ENCODE data around the gene OCA2.
"Not testable (repeated sequence)": the region's sequence is repeated elsewhere in the genome, so short reads cannot be mapped to it uniquely, and the experiment has no call there.

The OCA2 gene

DNA sequence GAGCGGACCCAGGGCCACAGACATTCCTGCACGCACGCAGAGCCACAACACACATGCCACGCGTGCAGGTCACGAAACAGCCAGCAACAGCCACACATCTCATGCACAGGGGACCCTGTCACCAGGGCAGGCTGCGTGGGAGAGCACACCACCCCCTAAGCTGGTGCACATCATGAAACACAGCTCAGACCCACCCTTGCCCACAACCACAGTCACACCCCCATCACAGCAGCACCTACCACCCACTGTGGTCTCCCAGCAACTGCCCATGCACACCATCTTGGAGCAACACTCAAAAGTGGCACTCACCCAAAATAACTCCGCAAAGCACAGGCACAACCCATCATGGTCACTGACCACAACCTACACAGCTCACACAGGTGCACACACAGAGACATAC, 75.7 kb downstream of the OCA2 start:
- no peak for DNase-seq (ENCODE audit: low spot score)

GRCh38 chr15:28022961-28023360, 76.2 kb downstream of the OCA2 start:
- DNase-seq (ENCODE audit: low spot score), result peak; percentile 37

DNA sequence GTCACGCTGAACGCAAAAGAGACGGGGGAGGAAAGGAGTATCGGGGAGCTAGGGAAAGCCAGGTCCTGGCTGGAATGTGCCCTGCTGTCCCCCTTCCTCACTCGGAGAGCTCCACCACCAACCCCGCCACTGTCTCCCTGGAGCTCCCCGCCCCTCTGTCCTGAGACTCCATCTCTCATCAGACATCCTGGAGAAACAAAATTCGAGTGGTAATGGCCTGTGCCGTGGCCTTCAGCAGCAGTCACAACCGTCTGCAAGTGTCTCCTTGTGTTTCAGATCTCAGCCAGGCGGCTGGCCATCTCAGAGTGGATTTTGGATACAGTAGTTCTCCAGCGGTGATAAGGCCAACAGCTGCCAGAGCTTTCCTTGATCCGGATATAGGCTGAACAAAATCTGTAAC, 76.9 kb downstream of the OCA2 start:
- no peak for DNase-seq (ENCODE audit: low spot score)

GRCh38 chr15:28021281-28022039, 77.7 kb downstream of the OCA2 start:
- peak; percentile 79 for DNase-seq (ENCODE audit: low spot score)

GRCh38 chr15:28020644-28021043, 78.5 kb downstream of the OCA2 start:
- no peak for DNase-seq (ENCODE audit: low spot score)

GRCh38 chr15:28019594-28020309, 79.4 kb downstream of the OCA2 start:
- no peak for DNase-seq (ENCODE audit: low spot score)

DNA sequence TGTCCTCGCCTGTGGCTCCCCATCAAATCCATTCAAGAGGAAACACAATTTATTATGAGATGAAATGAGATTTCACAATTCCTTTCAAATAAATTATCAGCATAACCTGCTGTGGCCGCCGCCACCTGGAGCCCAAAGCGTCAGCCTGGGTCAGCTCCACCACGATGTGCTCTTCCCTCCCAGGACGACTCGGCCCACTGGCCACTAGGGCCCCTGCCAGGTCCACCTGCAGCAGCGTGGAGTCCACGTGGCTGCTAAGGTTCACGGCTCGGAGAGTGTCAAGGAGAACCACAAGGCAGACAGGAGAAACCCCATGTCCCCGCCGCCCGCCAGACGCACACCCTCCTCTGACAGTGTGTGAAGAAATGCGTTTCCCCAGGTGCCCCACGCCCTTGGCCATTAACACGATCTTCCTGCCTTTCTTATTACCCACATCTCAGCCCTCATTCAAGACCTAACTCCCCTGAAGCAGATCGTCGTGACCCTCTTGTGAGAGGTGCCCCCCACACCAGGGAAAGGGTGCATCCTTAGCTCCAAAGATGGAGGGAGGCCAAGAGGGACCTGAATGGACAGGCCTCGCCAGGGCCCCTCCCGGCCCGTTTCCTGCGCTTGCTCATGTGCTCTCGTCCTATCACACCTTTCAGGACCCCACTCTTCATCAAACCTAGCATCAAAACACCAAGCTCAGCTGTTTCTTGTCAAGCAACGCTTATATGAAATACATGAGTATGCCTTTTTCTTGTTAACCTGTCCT, 80.6 kb downstream of the OCA2 start:
- DNase-seq (ENCODE audit: low spot score), result no peak

DNA sequence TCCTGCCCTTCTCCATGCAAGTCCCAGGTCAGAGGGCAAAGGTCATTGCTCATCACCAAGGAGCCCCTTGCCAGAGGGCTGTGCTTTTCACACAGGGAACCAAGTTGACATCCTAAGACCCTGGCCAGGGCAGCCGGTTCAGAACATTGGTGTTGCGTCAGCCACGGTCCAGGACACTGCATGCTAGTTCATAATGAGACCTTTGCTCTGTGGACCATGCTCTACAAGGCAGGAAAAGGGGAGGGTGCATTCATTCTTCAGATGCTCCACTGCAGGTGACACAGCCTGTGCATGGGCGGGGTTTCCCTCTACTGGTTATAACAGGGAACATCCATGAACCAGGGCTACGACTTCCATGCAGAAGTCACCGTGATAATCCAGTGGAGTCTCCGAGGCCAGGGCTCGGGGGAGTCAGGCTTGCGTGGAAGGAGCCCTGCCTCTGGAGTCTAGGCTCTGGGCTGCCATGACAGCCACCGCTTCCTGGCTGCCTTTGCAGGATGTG, 81.6 kb downstream of the OCA2 start:
- DNase-seq (ENCODE audit: low spot score), result peak; percentile 20

- no peak for DNase-seq (ENCODE audit: low spot score)
Observed at GRCh38 chr15:28015855-28016254, 83.3 kb downstream of the OCA2 start.

DNA sequence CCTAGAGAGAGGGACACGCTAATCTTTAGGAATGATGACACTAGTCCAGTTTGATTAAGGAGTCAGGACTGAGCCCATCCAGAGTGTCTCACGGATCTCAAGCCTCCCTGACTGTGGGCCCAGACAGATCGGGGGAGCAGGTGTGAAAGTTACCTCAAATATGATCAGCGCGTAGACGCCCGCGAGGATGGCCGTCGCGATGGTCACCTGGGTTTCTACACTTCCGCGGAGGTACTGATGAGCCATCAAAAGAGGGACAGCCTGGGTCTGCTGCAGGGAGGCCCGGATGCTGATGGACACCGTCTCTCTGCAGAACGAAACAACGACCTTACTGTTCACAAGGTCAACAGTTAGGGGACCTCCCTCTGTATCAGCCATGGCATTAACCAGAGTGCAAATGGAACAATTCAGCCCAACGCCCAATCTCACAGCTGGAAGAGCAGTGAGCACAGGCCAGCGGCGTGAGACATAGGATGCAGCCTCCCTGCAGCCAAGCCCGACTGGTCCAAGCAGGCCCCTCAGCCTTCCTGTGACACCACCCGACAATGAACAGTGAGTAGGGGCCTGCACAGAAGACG, 84.4 kb downstream of the OCA2 start:
- no peak for DNase-seq (ENCODE audit: low spot score)

- DNase-seq (ENCODE audit: low spot score), result no peak
Observed at GRCh38 chr15:28013976-28014375, 85.1 kb downstream of the OCA2 start.

DNA sequence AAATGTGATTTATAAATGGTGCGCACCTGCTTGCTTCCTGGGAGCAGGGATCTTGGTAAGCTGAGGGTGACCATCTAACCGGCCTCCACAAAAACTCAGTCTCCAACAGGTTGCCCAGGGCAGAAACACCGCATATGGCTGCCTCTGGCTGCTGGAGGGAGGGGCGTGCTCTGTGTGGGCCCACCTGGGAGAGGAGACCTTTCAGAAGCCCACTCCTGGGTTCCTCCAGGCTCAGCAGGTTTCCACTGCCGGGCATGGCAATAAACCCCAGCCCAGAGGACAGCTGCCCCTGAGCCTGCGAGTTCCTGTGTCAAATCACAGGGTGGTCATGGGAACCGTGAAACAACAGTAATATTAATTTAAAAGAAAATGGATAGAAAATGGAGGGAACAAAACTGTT, 85.6 kb downstream of the OCA2 start:
- DNase-seq (ENCODE audit: low spot score), result no peak

DNA sequence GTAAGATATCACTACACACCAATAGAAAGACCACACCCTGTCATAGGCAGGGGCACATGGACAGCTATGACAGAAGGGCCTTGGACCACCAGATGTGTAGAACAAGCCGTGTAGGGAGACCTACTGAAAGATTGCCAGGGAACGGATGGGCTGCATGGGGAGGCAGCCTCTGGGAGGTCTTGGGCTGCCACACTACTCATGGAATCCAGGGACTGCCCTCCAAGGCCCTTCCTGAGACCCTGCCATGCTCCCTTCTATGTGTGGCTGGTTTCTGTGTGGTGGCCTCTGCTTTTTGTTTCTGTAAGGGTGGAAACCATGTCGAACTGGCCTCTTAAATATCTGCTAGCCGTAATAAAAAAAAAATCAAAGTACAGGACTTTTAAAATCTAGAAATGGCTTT, 86.9 kb downstream of the OCA2 start:
- no peak for DNase-seq (ENCODE audit: low spot score)

DNA sequence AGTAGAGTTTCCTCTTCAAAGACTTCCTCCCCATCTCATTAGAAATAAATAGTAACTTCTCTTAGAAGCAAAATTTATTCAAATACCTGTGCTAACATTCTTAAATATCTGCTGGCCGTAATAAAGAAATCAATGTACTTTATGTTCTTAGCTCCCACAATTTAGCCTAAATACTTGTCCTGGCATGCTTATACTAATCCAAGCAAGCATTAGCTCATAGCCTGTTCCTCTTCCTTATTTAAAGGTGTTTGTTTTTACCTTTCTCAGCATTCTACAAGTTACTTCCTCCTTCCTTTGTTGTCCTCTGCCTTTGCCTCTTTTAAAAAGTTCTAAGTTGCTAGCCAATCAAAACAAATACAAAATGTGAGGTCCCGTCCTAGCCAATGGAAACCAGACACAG, 90.9 kb downstream of the OCA2 start:
- DNase-seq (ENCODE audit: low spot score), result not testable (repeated sequence)

- peak; percentile 72 for DNase-seq (ENCODE audit: low spot score)
Observed at GRCh38 chr15:28006116-28006905, 92.8 kb downstream of the OCA2 start.

- no peak for DNase-seq (ENCODE audit: low spot score)
Observed at GRCh38 chr15:28005004-28005527, 94.0 kb downstream of the OCA2 start.

DNA sequence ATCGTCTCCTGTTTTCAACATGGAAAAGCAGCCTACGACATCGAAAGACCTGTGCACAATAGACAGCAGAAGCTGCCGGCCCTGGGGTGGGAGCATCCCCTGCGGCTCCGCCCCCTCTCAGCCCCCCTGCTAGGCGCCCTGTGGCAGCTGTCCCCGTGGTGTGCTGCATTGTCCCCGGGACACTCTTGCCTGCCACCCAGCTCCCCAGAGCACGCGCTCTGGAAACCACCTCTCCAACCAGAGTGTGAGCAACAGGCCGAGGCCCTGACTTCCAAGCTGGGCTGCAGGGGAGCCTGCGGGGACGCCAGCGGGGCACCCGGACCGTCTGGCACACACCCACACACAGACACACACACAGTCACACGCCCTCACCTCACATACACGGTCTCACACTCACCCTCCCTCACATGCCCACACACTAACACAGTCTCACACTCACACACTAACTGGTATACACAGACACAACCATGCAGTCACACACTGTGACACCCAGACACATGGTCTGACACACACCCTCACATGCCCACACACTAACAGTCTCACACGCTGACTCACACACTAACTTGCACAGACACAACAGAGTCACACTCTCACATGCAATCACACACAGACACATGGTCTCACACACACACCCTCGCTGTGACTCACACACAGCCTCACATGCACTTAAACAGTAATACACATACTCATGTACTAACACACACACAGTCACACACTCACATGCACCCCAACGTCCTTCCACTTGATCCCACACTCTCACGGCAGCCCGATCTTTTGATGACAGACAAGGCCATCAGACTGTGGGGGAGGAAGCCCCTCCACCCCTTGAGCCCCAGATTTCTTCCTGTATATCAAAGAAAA, 94.7 kb downstream of the OCA2 start:
- no peak for DNase-seq (ENCODE audit: low spot score)

DNA sequence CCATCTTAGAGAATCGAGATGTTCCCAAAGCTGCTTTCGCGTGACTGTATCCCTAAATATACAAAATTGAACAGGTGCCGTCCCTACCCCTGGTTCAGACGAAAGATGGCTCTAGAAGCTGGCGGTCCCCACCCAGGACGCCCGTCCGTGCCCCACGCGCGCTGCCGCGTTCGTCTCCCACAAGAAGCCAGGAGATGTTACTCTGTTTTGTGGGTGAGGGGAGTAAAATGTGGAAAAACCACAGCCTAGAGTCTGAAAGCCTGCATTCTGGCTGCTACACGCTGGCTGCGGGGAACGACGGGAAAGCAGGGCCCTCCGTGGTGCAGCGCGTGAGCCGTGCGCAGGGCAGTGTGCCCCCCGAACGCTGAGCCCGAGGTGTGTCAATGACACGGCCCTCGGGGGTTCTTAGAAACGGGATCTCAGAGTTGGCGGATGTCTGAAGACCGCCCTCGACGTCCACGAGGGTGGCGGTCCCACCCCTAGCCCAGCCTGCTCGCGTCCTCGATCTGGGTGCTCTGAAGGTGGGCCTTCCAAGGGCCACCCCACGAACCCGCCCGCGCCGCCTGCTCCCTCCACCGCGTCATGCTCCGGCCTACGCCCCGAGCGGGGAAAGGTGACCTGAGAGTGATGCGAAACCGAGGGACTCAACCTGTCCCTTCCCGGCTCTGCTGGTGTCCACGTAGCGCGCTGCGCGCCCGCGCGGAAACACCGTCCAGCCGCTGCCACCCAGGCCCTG, 95.6 kb downstream of the OCA2 start:
- no peak for DNase-seq (ENCODE audit: low spot score)

- no peak for DNase-seq (ENCODE audit: low spot score)
Observed at GRCh38 chr15:28002867-28003266, 96.2 kb downstream of the OCA2 start.
